Measurements from ENCODE around the gene LCE2A. TPM values are rescaled to one million over a fixed set of nuclear protein-coding genes. Genes with fewer than 3 reads are reported as not detected.

Gene LCE2A
- total and polyA plus RNA-seq, 2 of the 8 experiments (the other 6 are each of a cell fraction or from before 2014, with no cell fraction given), result not detected

DNA sequence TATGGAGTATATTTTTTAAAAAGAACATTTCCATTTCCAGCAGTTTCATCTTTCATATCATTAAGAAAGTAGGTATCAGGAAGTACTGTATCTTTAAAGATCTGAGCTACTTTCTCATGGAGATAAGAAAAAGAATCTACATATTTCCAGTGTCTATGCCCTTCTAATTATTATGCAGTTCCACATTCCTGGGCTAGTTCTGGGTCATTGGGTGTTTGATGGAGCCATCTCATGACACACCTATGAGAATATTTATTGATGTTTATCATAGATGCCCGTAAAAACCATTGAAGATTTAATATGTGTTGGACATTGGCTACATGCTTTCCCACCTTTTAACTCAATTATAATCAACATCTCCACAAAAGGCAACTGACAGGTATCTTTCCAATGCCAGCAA, 30.8 kb downstream of the LCE2A start (continued):
- TF ChIP-seq, protein P1, sequence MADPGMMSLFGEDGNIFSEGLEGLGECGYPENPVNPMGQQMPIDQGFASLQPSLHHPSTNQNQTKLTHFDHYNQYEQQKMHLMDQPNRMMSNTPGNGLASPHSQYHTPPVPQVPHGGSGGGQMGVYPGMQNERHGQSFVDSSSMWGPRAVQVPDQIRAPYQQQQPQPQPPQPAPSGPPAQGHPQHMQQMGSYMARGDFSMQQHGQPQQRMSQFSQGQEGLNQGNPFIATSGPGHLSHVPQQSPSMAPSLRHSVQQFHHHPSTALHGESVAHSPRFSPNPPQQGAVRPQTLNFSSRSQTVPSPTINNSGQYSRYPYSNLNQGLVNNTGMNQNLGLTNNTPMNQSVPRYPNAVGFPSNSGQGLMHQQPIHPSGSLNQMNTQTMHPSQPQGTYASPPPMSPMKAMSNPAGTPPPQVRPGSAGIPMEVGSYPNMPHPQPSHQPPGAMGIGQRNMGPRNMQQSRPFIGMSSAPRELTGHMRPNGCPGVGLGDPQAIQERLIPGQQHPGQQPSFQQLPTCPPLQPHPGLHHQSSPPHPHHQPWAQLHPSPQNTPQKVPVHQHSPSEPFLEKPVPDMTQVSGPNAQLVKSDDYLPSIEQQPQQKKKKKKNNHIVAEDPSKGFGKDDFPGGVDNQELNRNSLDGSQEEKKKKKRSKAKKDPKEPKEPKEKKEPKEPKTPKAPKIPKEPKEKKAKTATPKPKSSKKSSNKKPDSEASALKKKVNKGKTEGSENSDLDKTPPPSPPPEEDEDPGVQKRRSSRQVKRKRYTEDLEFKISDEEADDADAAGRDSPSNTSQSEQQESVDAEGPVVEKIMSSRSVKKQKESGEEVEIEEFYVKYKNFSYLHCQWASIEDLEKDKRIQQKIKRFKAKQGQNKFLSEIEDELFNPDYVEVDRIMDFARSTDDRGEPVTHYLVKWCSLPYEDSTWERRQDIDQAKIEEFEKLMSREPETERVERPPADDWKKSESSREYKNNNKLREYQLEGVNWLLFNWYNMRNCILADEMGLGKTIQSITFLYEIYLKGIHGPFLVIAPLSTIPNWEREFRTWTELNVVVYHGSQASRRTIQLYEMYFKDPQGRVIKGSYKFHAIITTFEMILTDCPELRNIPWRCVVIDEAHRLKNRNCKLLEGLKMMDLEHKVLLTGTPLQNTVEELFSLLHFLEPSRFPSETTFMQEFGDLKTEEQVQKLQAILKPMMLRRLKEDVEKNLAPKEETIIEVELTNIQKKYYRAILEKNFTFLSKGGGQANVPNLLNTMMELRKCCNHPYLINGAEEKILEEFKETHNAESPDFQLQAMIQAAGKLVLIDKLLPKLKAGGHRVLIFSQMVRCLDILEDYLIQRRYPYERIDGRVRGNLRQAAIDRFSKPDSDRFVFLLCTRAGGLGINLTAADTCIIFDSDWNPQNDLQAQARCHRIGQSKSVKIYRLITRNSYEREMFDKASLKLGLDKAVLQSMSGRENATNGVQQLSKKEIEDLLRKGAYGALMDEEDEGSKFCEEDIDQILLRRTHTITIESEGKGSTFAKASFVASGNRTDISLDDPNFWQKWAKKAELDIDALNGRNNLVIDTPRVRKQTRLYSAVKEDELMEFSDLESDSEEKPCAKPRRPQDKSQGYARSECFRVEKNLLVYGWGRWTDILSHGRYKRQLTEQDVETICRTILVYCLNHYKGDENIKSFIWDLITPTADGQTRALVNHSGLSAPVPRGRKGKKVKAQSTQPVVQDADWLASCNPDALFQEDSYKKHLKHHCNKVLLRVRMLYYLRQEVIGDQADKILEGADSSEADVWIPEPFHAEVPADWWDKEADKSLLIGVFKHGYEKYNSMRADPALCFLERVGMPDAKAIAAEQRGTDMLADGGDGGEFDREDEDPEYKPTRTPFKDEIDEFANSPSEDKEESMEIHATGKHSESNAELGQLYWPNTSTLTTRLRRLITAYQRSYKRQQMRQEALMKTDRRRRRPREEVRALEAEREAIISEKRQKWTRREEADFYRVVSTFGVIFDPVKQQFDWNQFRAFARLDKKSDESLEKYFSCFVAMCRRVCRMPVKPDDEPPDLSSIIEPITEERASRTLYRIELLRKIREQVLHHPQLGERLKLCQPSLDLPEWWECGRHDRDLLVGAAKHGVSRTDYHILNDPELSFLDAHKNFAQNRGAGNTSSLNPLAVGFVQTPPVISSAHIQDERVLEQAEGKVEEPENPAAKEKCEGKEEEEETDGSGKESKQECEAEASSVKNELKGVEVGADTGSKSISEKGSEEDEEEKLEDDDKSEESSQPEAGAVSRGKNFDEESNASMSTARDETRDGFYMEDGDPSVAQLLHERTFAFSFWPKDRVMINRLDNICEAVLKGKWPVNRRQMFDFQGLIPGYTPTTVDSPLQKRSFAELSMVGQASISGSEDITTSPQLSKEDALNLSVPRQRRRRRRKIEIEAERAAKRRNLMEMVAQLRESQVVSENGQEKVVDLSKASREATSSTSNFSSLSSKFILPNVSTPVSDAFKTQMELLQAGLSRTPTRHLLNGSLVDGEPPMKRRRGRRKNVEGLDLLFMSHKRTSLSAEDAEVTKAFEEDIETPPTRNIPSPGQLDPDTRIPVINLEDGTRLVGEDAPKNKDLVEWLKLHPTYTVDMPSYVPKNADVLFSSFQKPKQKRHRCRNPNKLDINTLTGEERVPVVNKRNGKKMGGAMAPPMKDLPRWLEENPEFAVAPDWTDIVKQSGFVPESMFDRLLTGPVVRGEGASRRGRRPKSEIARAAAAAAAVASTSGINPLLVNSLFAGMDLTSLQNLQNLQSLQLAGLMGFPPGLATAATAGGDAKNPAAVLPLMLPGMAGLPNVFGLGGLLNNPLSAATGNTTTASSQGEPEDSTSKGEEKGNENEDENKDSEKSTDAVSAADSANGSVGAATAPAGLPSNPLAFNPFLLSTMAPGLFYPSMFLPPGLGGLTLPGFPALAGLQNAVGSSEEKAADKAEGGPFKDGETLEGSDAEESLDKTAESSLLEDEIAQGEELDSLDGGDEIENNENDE (IDR thresholded peaks at IDR 0.05; ENCODE audit: insufficient replicate concordance, low read length), result no peak
- TF ChIP-seq ASH2L (IDR thresholded peaks at IDR 0.05; ENCODE audit: low read length) (no peak), POU5F1 (IDR thresholded peaks at IDR 0.05; ENCODE audit: low read depth, low read length) (no peak), SP1 (IDR thresholded peaks at IDR 0.05; ENCODE audit: low read depth, low read length) (no peak), HDAC2 (IDR thresholded peaks at IDR 0.05; ENCODE audit: borderline replicate concordance in 1 of 2, low read depth in 2 of 2, low read length in 2 of 2) (no peak)

Data from H1 (cell line).